ENCODE data around the gene SLC50A1.

DNA sequence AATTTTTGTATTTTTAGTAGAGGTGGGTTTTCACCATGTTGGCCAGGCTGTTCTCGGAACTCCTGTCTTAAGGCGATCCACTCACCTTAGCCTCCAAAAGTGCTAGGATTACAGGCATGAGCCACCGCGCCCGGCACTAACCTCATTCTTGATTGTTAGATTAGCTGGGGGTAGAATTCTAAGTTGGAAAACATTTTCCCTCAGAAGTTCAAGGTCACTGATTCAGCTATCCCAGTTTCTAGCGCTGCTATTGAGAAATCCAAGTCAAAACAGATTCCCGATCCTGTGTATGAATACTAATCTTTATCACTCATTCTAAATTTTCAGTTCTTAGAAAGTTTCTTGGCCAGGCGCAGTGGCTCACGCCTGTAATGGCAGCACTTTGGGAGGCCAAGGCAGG lies 32.3 kb upstream of the SLC50A1 start:
- TF ChIP-seq, protein P1, sequence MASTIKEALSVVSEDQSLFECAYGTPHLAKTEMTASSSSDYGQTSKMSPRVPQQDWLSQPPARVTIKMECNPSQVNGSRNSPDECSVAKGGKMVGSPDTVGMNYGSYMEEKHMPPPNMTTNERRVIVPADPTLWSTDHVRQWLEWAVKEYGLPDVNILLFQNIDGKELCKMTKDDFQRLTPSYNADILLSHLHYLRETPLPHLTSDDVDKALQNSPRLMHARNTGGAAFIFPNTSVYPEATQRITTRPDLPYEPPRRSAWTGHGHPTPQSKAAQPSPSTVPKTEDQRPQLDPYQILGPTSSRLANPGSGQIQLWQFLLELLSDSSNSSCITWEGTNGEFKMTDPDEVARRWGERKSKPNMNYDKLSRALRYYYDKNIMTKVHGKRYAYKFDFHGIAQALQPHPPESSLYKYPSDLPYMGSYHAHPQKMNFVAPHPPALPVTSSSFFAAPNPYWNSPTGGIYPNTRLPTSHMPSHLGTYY (CRISPR knock-in tag; IDR thresholded peaks at IDR 0.05): no peak
- no peak for TF ChIP-seq IRF2 (CRISPR knock-in tag; IDR thresholded peaks at IDR 0.05; ENCODE audit: borderline replicate concordance, low read depth)
- TF ChIP-seq MLX (CRISPR knock-in tag; IDR thresholded peaks at IDR 0.05): no peak
- TF ChIP-seq, protein P2, sequence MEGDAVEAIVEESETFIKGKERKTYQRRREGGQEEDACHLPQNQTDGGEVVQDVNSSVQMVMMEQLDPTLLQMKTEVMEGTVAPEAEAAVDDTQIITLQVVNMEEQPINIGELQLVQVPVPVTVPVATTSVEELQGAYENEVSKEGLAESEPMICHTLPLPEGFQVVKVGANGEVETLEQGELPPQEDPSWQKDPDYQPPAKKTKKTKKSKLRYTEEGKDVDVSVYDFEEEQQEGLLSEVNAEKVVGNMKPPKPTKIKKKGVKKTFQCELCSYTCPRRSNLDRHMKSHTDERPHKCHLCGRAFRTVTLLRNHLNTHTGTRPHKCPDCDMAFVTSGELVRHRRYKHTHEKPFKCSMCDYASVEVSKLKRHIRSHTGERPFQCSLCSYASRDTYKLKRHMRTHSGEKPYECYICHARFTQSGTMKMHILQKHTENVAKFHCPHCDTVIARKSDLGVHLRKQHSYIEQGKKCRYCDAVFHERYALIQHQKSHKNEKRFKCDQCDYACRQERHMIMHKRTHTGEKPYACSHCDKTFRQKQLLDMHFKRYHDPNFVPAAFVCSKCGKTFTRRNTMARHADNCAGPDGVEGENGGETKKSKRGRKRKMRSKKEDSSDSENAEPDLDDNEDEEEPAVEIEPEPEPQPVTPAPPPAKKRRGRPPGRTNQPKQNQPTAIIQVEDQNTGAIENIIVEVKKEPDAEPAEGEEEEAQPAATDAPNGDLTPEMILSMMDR (IDR thresholded peaks at IDR 0.05): no peak
- TF ChIP-seq RORB (CRISPR knock-in tag; IDR thresholded peaks at IDR 0.05): no peak
- TF ChIP-seq ZNF219 (CRISPR knock-in tag; IDR thresholded peaks at IDR 0.05; ENCODE audit: borderline replicate concordance): no peak
- no peak for TF ChIP-seq ZNF121 (CRISPR knock-in tag; IDR thresholded peaks at IDR 0.05)
- TF ChIP-seq CBFB (CRISPR knock-in tag; IDR thresholded peaks at IDR 0.05; ENCODE audit: low read depth): no peak
- TF ChIP-seq ZNF263 (CRISPR knock-in tag; IDR thresholded peaks at IDR 0.05; ENCODE audit: low read depth): no peak
- TF ChIP-seq ATF2 (CRISPR knock-in tag; IDR thresholded peaks at IDR 0.05; ENCODE audit: borderline replicate concordance, low read depth): no peak
- TF ChIP-seq MAX (CRISPR knock-in tag; IDR thresholded peaks at IDR 0.05): no peak

Data from WTC11 (cell line).